LHCN-M2 (cell line): ENCODE results near the gene BRCA1. TPM values are rescaled to one million over a fixed set of nuclear protein-coding genes. Genes with fewer than 3 reads are reported as not detected.

Source experiments
- DNase-seq: peaks from one replicate; pipeline ENCODE4 v3.0.0-alpha.2; 2012; ENCODE audit warnings: low read depth
- total RNA-seq: library from RNA; depleted of rRNA; stranded (reverse); fragments of >200 nt; gene quantifications from 2 replicates; pipeline ENCODE4 v1.2.3, GENCODE V29; 2014

The BRCA1 gene
- total RNA-seq, 1 experiment from 2014 or later: 52.5 TPM

DNA sequence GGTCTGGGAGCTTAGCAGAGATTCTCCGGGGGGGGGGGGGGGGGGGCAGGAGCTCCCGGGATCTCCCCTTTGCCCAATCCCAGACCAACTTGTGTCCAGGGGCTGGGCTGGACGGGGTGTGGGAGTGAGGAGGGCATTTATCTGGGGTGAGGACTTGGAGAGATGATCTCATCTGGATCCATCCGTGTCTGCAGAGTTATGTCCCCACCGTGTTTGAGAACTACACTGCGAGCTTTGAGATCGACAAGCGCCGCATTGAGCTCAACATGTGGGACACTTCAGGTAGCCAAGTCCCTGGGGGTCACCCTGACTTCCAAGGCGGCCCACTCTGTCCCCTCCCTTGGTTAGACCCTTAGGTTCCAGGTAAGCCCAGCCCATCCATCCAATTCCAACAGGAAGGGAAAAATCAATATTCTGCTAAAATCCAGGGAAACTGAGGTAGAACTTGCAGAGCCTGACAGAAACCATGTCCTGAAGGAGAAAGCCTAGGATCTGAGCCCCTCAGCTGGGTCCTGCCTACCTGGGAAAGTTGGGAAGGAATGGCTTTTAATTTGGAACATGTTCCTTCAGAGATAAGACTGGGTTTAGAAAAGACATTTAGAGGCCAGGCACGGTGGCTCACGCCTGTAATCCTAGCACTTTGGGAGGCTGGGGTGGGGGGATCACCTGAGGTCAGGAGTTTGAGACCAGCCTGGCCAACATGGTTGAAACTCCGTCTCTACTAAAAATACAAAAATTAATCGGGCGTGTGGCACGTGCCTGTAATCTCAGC is 99.2 kb downstream of the BRCA1 start:
- DNase-seq: no peak

DNA sequence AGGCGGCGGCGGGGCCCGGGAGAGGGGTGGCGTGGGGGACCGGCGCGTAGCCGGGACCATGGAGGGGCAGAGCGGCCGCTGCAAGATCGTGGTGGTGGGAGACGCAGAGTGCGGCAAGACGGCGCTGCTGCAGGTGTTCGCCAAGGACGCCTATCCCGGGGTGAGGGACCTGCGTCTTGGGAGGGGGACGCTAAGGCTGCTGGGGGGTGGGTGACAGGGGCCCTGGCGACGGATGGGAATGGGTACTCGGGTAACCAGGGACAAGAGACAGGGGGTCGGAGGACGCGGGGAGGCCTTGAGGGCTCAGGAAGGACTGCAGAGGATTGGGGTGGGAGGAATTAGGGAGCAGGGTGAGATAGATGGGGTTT is 99.9 kb downstream of the BRCA1 start:
- DNase-seq: no peak

DNA sequence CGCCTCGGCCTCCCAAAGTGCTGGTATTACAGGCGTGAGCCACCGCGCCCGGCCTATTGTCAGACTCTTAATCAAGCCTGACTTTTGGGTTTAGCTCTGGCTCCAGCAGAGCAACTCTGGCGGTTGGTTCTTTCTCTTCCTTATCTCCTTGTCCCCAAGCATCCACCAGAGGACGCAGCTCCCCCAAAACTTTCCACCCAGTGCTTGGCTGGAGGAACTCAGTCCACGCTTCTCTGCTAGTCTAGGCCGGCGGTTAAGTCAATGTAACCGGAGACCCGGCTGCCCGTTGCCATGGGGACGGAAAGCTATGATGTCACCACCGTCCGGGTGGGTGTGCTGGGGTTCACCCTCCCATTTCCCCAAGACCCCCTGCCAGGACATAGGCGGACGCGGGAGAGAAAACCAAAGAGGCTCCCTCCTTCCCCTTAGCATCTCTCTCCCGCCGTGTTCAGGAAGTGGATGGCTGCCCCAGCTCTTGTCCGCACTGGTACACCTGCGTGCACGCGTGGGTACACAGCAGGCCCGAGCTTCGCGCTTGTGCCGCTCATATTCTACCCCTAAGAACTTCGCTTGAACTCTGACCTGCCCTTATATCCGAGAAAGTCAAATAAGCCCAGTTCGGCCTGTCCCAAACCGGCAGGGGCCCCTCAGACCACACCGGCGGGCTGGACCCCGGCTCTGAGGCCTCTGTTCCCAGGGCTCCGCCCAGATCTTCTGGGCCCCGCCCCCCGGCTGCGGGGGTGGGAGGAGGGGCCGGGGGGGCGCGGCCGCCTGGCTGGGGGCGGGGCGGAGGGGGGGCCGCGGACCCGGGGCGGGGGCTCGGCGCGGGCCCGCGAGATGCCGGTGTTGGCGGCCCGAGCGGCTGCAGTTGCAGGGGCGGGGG is 100.5 kb downstream of the BRCA1 start, which contains the start of gene RND2:
TSS of gene RND2 (plus strand) at position 825 of the 883 bp plus-strand sequence. CDS start 117 bp downstream, outside the sequence.
- DNase-seq: peak; percentile 96

GRCh38 chr17:43021741-43022512 is 103.2 kb downstream of the BRCA1 start, which contains the start of gene VAT1:
VAT1 (minus strand) TSS chr17:43022385; CDS start chr17:43022322, 63 bp downstream.
- DNase-seq: peak; percentile 73

- DNase-seq: peak; percentile 79
Measured at GRCh38 chr17:43020789-43021740, 104.1 kb downstream of the BRCA1 start.

DNA sequence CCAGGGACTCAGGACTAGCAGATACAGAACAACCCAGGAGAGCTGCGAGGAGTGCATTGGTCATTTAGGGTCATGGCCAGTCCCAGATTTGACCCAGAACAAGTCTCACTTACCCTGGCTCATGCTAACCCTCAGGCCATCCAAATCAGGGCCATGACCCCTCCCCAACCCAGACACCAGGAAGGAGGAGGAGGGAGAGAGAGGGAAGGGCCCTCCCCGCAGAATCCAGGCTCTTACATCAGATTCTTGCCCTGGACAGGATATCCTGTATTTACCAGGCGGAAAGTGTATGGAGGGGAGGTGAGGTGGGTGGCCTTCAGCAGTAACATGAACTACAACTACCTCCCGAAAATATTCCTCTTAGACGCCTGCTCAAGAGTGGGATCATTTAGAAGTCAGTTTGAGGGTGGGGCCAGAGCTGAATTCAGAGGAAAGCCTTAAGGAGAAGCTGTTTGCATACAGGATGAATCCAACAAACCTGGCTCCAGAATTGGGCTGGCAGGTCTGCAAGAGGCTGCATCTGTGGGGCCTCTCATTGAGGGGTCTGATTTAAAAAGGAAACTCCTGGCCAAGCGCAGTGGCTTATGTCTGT is 105.0 kb downstream of the BRCA1 start:
- DNase-seq: no peak

DNA sequence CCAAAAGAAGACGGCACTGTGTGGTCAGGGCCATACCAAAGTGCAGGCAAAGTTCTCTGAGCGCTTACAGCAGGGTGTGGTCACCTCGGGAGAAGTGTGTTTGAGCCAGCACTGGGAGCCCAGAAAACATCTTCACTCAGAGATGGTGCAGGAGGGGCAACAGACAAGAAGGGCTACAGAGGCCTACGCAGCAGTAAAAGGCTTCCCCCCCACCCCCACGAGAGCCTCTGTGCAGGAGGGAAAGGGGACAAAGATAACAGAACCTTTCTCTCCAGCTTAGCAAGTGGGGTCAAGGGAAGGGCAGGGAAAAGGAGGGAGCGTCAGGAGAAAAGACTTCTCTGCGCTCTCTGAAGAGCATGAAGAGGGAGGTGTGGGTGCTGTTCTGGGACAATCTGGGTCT is 105.7 kb downstream of the BRCA1 start:
- DNase-seq: no peak

- DNase-seq: no peak
Measured at GRCh38 chr17:43018932-43019331, 106.2 kb downstream of the BRCA1 start.

- no peak for DNase-seq
Measured at GRCh38 chr17:43018008-43018853, 106.9 kb downstream of the BRCA1 start.

DNA sequence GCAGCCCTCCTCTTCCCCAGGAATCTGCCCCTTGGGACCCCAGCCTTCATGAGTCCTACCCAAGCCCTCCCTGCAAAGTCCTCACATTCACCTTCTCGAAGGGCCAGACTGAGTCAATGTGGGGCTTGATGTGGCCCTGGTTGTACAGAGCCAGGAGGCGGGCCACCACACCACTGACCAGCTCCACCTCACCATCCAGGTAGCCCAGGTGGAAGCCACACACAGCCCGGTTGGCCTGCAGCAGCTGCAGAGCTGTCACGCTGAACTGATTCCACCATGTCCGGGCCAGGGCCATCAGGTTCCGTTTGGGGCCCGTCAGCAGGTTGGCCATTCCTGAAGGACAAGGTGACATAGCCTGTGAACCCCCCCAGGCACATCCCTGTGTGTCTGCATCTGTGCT is 108.9 kb downstream of the BRCA1 start:
- DNase-seq: no peak

- no peak for DNase-seq
Measured at GRCh38 chr17:43015579-43015978, 109.6 kb downstream of the BRCA1 start.

GRCh38 chr17:43014649-43015542 is 110.3 kb downstream of the BRCA1 start:
- no peak for DNase-seq

GRCh38 chr17:43014020-43014648 is 111.0 kb downstream of the BRCA1 start:
- DNase-seq: no peak

GRCh38 chr17:43013296-43013695 is 111.9 kb downstream of the BRCA1 start:
- DNase-seq: no peak

GRCh38 chr17:43011728-43012472 is 113.3 kb downstream of the BRCA1 start:
- DNase-seq: no peak

DNA sequence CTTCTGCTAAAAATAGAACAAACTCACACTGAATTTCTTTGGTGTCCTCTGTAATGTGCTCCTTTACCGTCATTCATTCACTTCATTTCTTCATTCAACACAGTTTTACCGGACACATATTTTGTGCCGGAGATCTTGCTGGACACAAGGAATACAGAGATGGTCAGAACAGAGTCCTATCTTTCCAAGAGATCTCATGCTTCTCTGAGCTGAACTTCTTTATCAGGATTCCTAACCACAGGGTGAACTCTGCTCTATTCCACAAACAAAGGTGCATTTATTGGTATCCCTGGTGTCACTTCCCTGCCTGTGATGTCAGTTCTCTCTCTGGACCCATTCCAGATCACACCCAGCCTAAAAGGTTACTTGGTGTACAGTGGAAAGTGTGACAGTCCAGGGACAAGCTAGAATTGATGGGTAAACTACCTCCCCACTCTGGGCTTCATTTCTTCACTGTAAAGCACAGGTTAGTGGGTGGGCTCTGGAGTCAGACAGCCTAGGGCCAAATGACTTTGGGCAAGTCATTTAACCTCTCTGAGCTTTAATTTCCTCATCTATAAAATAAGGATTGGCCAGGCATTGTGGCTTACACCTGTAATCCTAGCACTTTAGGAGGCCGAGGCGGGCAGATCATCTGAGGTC is 114.4 kb downstream of the BRCA1 start:
- no peak for DNase-seq
